HG03571 (cell line): ENCODE data around the gene FMN2.
"Not testable (repeated sequence)": the region's sequence is repeated elsewhere in the genome, so short reads cannot be mapped to it uniquely, and the experiment has no call there.

Experiments used
- ATAC-seq: cut with Tn5 transposase; IDR thresholded peaks from one replicate; pipeline ENCODE4 v1.9.1; 2021; ENCODE audit not compliant: unreplicated experiment

The FMN2 gene

DNA sequence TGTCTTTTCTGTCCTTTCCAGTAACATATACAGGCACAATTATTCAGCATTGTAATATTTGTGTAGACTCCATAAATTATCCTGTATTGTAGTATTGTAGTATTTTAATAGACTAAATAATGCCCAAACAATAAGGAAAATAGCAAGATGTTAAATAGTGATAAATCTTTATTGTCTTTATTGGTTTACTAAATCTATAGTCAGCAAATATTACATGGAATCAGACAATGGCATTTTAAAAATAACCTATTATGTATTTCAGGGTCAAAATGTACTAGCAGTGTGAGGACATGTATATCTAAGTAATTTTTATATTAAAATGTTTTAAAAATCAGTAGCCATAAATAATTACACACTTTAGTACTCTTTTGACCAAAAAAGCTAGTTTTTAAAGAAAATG is 317.9 kb downstream of the FMN2 start:
- ATAC-seq, result no peak

DNA sequence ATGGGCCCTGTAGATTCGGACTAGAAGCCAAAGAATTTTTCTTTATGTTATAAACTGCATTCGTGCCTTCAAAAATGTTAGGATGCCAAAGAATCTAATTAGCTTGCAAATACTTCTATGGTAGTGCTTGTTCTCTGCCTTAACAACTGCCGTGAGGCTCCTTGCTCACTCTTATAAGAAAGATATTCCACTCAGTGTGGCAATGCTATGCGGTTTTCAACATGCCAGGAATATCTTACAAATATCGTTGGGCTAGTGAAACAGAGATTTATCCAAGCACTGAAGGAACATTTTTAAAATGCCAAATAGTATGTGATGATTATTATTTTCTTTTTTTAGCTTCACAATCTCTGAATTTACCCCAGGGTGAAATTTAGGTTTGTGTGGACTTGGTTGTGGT is 322.0 kb downstream of the FMN2 start:
- ATAC-seq, result no peak

DNA sequence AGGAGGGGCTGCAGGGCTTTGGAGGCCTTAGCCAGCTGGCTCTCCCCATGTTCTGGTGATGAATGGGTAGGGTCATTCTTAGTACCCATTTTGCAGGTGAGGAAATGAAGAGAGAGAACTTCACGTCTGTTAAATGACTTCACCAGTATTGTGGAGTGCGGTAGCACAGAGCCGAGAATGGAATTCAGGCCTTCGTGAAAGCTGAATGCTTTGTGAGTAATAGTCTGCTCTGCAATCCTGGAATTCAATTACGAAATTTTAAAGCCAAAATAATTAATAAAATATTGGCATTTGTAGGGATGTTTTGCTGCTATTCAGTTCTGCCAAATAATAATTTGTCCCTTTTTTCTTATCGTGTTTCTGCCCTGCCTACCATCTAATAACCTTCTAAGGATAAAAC is 322.6 kb downstream of the FMN2 start:
- ATAC-seq, result no peak

DNA sequence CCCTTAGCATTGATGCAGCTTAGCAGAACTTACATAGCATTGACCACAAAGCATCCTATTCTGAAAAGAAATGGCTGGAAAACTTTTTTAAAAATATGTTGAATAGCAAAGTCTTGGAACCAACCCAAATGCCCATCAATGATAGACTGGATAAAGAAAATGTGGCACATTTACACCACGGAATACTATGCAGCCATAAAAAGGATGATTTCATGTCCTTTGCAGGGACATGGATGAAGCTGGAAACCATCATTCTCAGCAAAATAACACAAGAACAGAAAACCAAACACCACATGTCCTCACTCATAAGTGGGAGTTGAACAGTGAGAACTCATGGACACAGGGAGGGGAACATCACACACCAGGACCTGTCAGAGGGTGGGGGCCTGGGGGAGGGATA is 323.3 kb downstream of the FMN2 start:
- not testable (repeated sequence) for ATAC-seq

GRCh38 chr1:240415532-240415931 is 323.8 kb downstream of the FMN2 start:
- no peak for ATAC-seq

GRCh38 chr1:240417317-240417716 is 325.6 kb downstream of the FMN2 start:
- ATAC-seq, result no peak

DNA sequence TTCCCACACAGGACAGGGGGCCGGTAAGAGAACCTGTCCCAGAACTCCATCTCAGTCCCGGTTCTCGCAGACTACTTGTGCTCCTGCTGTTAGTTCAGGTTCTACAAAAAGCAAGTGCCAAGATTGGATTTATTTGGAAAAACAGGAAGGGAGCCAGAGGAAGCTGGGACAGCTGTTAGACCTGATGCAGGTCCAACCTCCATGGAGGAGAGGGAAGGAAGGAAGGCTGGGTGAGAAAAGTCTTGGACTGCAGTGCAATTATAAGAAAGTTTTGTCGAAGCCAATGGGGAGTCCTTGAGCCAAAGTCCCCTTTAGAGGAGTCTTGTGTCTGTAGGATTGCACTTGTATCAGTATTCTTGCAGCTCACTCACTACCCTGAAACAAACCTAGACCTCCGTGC is 329.1 kb downstream of the FMN2 start:
- ATAC-seq, result no peak

DNA sequence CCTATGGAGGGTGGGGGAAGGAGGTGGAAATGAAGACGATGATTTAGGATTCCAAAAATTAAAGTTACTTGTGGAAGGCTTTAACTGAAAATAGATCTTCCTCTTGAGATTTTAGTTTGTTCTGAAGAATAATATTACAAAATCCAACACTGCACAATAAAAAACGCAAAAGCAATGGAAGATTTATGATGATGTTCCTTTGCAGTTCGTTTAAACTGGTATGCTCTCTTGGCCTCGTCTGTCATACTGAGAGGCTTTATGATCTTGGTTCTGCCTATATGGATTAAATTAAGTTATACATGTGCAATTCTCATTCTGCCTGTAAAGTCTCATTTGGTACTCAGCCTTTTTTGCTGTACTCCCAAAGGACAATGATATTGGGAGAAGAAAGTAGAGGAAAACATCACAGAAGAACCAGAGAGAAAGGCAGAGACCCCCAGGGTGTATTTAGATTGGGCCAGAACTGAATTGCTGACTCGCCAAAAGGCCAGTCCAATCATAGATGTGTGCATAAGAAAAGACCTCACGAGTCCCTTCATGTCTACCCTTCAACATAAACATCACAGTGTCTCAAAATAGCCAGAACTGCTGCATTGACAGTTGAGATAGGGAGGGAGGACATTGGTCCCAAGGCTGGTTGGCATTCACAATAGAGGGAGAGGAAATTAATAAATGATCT is 331.7 kb downstream of the FMN2 start:
- ATAC-seq, result no peak

- ATAC-seq, result no peak
Observed at GRCh38 chr1:240424740-240425464, 333.2 kb downstream of the FMN2 start.

- ATAC-seq, result no peak
Observed at GRCh38 chr1:240426051-240426450, 334.4 kb downstream of the FMN2 start.

GRCh38 chr1:240435996-240436566 is 344.4 kb downstream of the FMN2 start:
- no peak for ATAC-seq

DNA sequence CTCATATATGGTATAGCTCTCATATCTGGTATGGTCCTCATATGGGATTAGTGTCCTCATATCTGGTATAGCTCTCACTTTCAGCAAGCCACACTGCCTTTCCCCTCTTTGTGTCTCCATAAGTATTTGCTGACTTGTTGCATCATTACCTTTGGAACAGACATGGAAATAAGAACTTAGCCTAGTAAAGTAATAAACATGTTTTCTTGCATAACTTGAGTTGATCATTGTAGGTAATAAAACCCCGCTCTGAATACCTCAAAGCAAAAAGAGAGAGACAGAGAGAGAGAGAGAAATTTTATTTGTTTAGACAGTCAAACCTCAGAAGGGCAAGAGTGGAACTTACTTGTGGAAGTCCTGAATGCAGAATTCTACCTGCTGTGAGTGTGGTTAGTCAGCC is 350.0 kb downstream of the FMN2 start:
- no peak for ATAC-seq

- no peak for ATAC-seq
Observed at GRCh38 chr1:240445369-240445768, 353.7 kb downstream of the FMN2 start.

DNA sequence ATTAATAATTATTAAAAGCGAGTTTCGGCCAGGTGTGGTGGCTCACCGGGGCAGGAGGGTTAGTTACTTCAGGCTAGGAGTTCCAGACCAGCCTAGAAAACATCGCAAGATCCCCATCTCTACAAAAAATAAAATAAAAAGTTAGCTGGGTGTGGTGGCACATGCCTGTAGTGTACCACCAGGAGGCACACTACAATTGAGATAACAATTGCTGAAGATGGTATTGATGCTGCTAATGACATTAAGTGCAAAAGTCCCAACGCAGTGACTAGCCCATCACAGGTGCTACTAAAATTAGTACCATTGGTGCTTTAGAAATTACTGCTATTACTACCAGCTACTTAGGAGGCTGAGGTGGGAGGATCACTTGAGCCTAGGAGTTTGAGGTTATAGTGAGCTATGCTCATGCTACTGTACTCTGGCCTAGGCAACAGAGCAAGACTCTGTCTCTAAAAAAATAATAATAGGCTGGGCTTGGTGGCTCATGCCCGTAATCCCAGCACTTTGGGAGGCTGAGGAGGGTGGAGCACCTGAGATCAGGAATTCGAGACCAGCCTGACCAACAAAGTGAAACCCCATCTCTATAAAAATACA is 363.6 kb downstream of the FMN2 start:
- ATAC-seq, result no peak

- ATAC-seq, result no peak
Observed at GRCh38 chr1:240457203-240457602, 365.5 kb downstream of the FMN2 start.

- ATAC-seq, result no peak
Observed at GRCh38 chr1:240462277-240462676, 370.6 kb downstream of the FMN2 start.

DNA sequence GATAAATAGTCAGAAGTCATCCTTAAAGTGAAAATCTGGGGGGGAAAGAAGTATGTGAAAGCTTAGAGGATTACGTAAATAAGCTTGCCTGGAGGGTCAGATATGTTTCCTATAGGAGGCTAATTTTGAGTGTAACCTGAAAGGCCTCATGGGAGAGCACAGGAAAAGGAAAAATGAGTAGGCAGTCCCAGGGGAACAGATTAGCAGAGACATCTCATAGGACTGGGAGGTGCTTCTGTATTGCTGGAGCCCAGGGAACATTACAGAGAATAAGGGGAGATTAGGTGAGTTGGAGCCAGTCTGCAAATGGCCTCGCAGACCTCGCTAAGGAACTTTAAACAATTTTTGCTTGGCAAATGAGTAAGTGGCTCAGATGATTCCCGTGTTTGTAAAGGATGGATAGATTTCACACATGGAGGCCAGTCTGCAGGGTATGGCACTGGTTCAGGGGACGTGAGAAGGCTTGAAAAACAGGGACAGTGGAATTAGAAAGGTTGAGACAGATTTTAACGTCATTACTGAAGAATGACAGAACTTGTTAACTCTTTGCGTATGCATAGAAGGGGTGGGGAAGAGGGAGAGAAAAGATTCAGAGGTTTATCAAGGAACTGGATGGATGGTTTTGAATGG is 371.2 kb downstream of the FMN2 start:
- no peak for ATAC-seq

DNA sequence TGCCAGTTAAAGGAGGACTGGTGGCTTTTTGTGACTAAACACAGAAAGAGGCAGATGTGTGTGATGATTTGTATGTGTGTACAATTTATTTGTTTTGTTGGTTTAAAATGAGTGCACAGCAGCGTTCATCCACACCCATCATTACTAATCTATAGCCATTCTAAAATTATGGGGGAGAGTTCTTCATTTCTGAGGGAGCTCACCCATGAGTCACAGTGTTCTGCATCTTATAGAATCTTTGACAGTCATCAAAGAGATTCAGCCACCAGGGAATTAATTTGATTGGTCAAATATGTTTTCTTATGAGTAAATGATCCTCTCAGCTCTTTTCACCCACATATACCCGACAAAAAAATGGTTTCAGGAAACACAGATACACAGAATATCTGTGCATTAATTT is 372.4 kb downstream of the FMN2 start:
- ATAC-seq, result no peak

DNA sequence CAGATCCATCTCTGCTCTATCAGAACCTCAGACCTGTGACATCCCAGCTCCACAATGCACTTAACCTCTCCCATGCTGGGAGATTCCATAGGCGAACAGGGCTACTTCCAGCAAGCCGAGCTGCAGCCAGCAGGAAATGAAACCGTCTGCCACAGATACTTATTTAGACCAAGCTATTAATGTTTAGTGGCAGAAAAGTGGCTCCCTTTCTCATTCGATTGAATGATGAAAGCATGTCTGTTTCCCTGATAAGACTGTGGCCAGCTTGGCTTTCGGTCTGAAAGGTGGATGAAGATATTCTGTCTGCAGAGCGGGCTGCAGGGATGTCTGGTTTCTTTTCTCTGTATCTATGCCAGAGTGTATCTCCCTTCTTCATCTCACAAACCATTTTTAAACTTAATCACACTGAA is 373.9 kb downstream of the FMN2 start:
- no peak for ATAC-seq

- no peak for ATAC-seq
Observed at GRCh38 chr1:240466509-240466908, 374.8 kb downstream of the FMN2 start.

DNA sequence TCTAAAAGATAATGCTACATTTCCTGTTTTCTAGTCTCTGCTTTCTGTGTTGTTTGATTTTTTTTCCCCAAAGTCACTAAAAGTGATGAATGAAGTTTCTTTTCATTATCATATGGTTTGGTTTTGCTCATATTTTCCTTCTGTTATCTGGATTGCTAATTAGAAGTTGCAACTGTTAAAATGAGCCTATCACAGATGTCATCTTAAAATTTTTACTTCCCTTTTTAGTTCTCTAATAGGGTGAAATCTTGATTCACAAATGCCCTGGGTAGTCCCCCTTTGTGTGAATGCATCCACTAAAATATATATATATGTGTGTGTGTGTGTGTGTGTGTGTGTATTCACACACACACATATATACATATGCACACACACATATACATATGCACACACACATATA is 376.2 kb downstream of the FMN2 start:
- no peak for ATAC-seq

- no peak for ATAC-seq
Observed at GRCh38 chr1:240468656-240469055, 377.0 kb downstream of the FMN2 start.
